ENCODE results near the gene CDK19.

CDK19 gene

DNA sequence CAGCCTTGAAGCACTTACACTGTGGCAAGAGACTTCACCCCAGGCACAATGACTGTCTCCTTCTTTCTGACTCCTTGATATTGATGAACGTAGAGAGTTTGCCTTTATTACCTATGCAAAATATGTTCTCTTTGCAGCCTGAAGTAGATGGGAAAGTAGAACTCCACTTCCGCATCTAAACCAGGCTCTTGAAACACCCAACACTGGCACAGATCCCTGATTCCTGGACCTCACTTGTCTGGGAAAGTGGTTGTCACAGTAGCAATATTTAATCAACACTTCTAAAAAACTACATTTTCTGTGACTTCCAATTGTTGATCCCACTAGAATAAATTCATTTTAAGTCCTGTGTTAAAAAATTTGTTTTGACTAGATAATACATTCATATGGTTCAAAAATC is 143.1 kb downstream of the CDK19 start:
- DNase-seq = no peak
- Histone ChIP-seq H3K4me1 (ENCODE audit: control insufficient read depth, insufficient read depth, low read length, poor library complexity, severe bottlenecking) (no peaks in the 10 kb centered on the region), H3K27ac (ENCODE audit: insufficient read depth, low read length, poor library complexity, severe bottlenecking) (no peak overlapping the region), H3K9me3 (ENCODE audit: control insufficient read depth, low read length) (no peaks in the 10 kb centered on the region), H3K27me3 (replicated peaks; ENCODE audit: control insufficient read depth, insufficient read depth, low read length, poor library complexity, severe bottlenecking) (no peaks in the 10 kb centered on the region), H3K4me3 (ENCODE audit: insufficient read depth, low read depth, low read length, poor library complexity, severe bottlenecking) (no peak overlapping the region), H3K36me3 (ENCODE audit: control insufficient read depth, insufficient read depth, low read length) (no peaks in the 10 kb centered on the region)

DNA sequence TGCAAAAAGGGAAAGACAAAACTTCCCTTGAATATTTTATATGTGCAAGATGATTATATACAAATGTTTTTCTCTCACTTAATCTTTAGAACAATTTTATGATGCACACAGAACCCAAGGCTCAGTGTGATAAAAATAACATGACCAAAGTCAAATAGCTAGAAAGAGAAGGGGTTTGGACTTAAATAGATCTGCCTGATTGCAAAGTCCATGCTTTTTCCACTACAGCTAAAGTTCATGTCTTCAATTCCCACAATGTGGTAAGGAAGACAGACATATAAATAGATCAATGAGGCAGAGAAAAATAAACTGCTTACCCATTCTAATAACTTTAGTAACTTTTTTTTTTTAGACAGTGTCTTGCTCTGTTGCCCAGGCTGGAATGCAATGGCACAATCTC is 143.8 kb downstream of the CDK19 start:
- DNase-seq = no peak

DNA sequence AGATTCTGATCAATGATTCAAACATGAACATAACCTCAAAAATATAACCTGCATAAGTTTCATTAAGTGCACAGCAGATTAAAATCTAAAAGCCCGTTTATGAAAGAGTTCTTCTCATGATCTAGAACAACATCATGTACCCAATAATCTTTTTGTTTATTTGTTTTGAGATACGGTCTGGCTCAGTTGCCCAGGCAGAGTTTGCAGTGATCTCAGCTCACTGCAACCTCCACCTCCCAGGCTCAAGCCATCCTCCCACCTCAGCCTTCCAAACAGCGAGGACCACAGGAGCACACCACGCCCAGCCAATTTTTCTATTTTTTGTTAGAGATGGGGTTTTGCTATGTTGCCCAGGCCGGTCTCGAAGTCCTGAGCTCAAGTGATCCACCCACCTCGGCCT is 149.7 kb downstream of the CDK19 start:
- H3K27ac ChIP-seq (ENCODE audit: insufficient read depth, low read length, poor library complexity, severe bottlenecking) = no peak overlapping the region
- no peaks in the 10 kb centered on the region for H3K4me1 ChIP-seq (ENCODE audit: control insufficient read depth, insufficient read depth, low read length, poor library complexity, severe bottlenecking)
- H3K9me3 ChIP-seq (ENCODE audit: control insufficient read depth, low read length) = no peaks in the 10 kb centered on the region
- DNase-seq = no peak
- no peak overlapping the region for H3K4me3 ChIP-seq (ENCODE audit: insufficient read depth, low read depth, low read length, poor library complexity, severe bottlenecking)
- no peaks in the 10 kb centered on the region for H3K27me3 ChIP-seq (replicated peaks; ENCODE audit: control insufficient read depth, insufficient read depth, low read length, poor library complexity, severe bottlenecking)
- no peaks in the 10 kb centered on the region for H3K36me3 ChIP-seq (ENCODE audit: control insufficient read depth, insufficient read depth, low read length)

More for the DNA sequence above, 143.8 kb downstream of the CDK19 start:
- H3K27me3 ChIP-seq (replicated peaks; ENCODE audit: control insufficient read depth, insufficient read depth, low read length, poor library complexity, severe bottlenecking) = no peaks in the 10 kb centered on the region
- no peak overlapping the region for H3K4me3 ChIP-seq (ENCODE audit: insufficient read depth, low read depth, low read length, poor library complexity, severe bottlenecking)
- no peaks in the 10 kb centered on the region for H3K9me3 ChIP-seq (ENCODE audit: control insufficient read depth, low read length)
- H3K36me3 ChIP-seq (ENCODE audit: control insufficient read depth, insufficient read depth, low read length) = no peaks in the 10 kb centered on the region
- H3K27ac ChIP-seq (ENCODE audit: insufficient read depth, low read length, poor library complexity, severe bottlenecking) = no peak overlapping the region
- H3K4me1 ChIP-seq (ENCODE audit: control insufficient read depth, insufficient read depth, low read length, poor library complexity, severe bottlenecking) = no peaks in the 10 kb centered on the region

DNA sequence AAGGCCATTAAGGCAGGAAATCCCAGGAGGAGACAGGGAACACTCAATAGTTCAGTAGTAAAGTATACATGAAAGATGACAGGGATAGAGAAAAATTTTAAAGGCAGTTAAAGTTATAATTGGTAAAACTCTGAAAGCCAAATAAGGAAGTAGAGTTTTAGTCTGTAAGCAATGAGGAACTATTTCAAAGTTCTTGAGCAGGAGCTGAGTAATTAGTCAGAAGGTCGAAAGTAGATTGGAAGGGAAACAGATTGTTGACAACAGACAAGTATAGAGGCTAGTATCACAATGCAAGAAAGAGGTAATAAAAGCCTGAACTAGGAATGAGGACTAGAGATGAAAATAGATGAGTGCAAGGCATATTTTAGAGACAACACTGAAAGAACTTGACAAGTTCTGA is 150.3 kb downstream of the CDK19 start:
- no peak overlapping the region for H3K27ac ChIP-seq (ENCODE audit: insufficient read depth, low read length, poor library complexity, severe bottlenecking)

DNA sequence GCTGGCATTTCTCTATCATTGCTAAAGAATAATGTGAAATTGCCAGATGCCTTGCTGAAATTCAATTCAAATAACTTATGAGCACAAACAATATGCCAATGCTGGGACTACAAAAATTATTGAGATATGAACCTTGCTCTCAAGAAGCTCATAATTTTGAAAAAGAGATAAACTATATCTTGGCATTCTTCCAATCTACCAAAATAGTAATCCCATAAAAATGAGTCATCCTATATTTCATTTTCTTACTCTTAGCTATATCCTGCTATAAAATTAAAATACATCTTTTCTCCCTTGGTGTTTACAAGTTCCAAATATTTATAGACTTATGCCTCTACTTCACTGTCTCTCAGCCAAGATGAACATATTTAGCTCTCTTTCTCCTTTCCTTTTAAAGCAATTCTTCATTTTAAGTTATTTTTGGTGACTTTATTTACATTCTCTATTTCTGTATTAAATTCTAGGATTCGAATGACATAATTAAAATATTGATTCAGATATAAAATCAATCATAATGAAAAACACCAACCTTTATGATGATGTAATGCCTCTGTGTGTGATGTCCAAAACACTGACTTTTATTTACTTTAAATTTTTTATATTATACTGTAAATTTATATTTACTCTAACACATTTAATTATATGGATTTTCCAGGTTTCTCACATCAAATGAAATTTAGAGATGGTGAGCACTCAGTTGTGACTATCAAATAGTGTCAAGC is 152.6 kb downstream of the CDK19 start:
- Histone ChIP-seq H3K27me3 (replicated peaks; ENCODE audit: control insufficient read depth, insufficient read depth, low read length, poor library complexity, severe bottlenecking) (no peaks in the 10 kb centered on the region), H3K36me3 (ENCODE audit: control insufficient read depth, insufficient read depth, low read length) (no peaks in the 10 kb centered on the region), H3K4me1 (ENCODE audit: control insufficient read depth, insufficient read depth, low read length, poor library complexity, severe bottlenecking) (no peaks in the 10 kb centered on the region), H3K9me3 (ENCODE audit: control insufficient read depth, low read length) (no peaks in the 10 kb centered on the region), H3K4me3 (ENCODE audit: insufficient read depth, low read depth, low read length, poor library complexity, severe bottlenecking) (no peak overlapping the region), H3K27ac (ENCODE audit: insufficient read depth, low read length, poor library complexity, severe bottlenecking) (no peak overlapping the region)
- DNase-seq = no peak

More for the DNA sequence above, 150.3 kb downstream of the CDK19 start:
- no peaks in the 10 kb centered on the region for H3K27me3 ChIP-seq (replicated peaks; ENCODE audit: control insufficient read depth, insufficient read depth, low read length, poor library complexity, severe bottlenecking)
- no peaks in the 10 kb centered on the region for H3K9me3 ChIP-seq (ENCODE audit: control insufficient read depth, low read length)
- no peak for DNase-seq
- no peak overlapping the region for H3K4me3 ChIP-seq (ENCODE audit: insufficient read depth, low read depth, low read length, poor library complexity, severe bottlenecking)
- no peaks in the 10 kb centered on the region for H3K4me1 ChIP-seq (ENCODE audit: control insufficient read depth, insufficient read depth, low read length, poor library complexity, severe bottlenecking)
- H3K36me3 ChIP-seq (ENCODE audit: control insufficient read depth, insufficient read depth, low read length) = no peaks in the 10 kb centered on the region

DNA sequence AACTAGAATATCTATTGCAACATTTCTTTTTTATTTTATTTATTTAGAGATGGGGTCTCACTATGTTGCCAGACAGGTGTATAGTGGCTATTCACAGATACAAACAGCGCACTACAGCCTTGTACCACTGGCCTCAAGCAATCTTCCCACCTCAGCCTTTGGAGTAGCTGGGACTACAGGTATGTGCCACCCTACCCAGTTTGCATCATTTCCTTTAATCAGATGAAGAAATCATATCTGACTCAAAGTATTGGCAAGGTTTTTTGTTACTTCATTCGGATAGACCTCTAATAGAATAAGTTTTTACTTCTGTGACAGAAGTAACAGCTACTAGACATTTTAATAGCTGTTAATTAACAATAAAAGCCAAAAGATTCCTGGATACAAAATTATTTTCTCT is 153.9 kb downstream of the CDK19 start:
- H3K4me3 ChIP-seq (ENCODE audit: insufficient read depth, low read depth, low read length, poor library complexity, severe bottlenecking) = no peak overlapping the region
- H3K27me3 ChIP-seq (replicated peaks; ENCODE audit: control insufficient read depth, insufficient read depth, low read length, poor library complexity, severe bottlenecking) = no peaks in the 10 kb centered on the region
- no peaks in the 10 kb centered on the region for H3K36me3 ChIP-seq (ENCODE audit: control insufficient read depth, insufficient read depth, low read length)
- no peaks in the 10 kb centered on the region for H3K4me1 ChIP-seq (ENCODE audit: control insufficient read depth, insufficient read depth, low read length, poor library complexity, severe bottlenecking)
- H3K27ac ChIP-seq (ENCODE audit: insufficient read depth, low read length, poor library complexity, severe bottlenecking) = no peak overlapping the region
- DNase-seq = no peak
- H3K9me3 ChIP-seq (ENCODE audit: control insufficient read depth, low read length) = no peaks in the 10 kb centered on the region

DNA sequence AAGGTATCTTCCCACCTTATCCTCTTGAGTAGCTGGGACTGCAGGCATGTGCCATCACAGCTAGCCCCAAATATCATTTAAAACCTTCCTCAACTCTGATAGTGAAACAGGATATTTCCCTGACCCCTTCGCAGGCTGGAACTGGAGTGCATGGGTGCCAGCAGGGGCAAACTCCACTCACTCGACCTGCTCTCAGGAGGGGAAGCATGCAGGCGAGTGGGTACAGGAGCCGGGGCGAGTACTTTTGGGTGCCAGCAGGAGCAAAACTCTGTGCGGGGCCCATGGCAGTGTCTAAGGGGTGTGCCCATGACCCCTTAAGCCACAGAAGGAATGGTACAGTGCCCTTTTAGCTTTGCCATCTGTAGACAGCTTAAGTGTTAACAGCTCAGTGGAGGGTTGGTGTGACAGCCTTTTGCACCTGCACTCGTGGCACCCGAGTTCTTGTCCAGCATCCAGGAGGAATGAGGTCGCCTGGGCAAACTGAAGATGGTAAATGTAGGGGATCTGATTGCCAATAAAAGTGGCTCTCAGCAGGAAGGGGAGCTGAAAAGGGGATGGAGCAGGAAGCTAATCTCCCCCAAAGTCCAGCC is 155.1 kb downstream of the CDK19 start:
- Histone ChIP-seq H3K27me3 (replicated peaks; ENCODE audit: control insufficient read depth, insufficient read depth, low read length, poor library complexity, severe bottlenecking) (no peaks in the 10 kb centered on the region), H3K4me3 (ENCODE audit: insufficient read depth, low read depth, low read length, poor library complexity, severe bottlenecking) (no peak overlapping the region), H3K36me3 (ENCODE audit: control insufficient read depth, insufficient read depth, low read length) (no peaks in the 10 kb centered on the region), H3K9me3 (ENCODE audit: control insufficient read depth, low read length) (no peaks in the 10 kb centered on the region), H3K4me1 (ENCODE audit: control insufficient read depth, insufficient read depth, low read length, poor library complexity, severe bottlenecking) (no peaks in the 10 kb centered on the region), H3K27ac (ENCODE audit: insufficient read depth, low read length, poor library complexity, severe bottlenecking) (no peak overlapping the region)
- no peak for DNase-seq

DNA sequence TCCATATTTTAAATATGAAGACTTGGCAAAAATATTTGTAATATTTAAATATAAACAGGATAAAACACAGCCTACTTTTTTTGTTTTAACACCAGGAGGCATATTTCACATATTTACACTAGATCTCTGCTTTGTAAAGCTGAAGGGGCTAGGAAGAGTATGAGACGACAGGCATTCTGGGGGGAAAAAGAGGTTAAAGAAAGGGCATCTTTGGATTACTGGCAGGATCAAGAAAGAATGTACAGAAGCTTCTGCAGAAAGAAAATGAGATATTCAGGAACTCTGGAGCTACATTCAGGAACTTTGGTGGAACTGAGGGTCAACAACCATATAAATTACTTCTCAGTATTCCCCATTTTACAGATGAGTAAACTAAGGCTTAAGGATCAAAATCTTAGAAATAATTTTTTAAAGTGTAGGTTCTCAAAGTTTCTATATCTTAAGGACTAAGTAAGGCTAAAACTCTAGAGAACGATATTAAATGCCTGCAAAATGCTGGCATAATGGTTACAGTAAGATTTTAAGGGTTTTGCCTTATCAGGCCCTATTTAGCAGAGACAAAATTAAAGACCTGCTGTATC is 156.5 kb downstream of the CDK19 start:
- no peaks in the 10 kb centered on the region for H3K27me3 ChIP-seq (replicated peaks; ENCODE audit: control insufficient read depth, insufficient read depth, low read length, poor library complexity, severe bottlenecking)
- no peaks in the 10 kb centered on the region for H3K9me3 ChIP-seq (ENCODE audit: control insufficient read depth, low read length)
- no peak overlapping the region for H3K27ac ChIP-seq (ENCODE audit: insufficient read depth, low read length, poor library complexity, severe bottlenecking)
- H3K4me1 ChIP-seq (ENCODE audit: control insufficient read depth, insufficient read depth, low read length, poor library complexity, severe bottlenecking) = no peaks in the 10 kb centered on the region
- no peaks in the 10 kb centered on the region for H3K36me3 ChIP-seq (ENCODE audit: control insufficient read depth, insufficient read depth, low read length)
- DNase-seq = no peak
- no peak overlapping the region for H3K4me3 ChIP-seq (ENCODE audit: insufficient read depth, low read depth, low read length, poor library complexity, severe bottlenecking)

DNA sequence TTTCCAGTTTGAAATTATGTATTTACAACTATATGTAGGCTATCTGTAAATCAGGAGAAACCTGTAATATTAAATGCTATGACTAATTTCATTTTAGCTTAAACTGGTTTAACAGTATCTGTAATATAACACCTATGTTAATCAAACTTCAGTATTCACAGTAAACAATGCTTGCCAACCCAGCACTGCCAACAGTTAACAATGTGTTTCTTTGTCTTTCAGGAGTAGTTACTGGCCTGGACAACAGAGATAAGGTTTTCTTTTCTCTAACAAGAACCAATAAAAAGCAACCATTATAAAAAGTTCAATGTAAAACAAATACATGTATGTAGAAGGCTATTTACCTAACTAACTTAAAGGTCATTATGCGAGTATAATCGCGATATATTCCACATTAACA is 158.8 kb downstream of the CDK19 start:
- no peak overlapping the region for H3K4me3 ChIP-seq (ENCODE audit: insufficient read depth, low read depth, low read length, poor library complexity, severe bottlenecking)
- H3K27me3 ChIP-seq (replicated peaks; ENCODE audit: control insufficient read depth, insufficient read depth, low read length, poor library complexity, severe bottlenecking) = no peaks in the 10 kb centered on the region
- no peaks in the 10 kb centered on the region for H3K9me3 ChIP-seq (ENCODE audit: control insufficient read depth, low read length)
- H3K4me1 ChIP-seq (ENCODE audit: control insufficient read depth, insufficient read depth, low read length, poor library complexity, severe bottlenecking) = no peaks in the 10 kb centered on the region
- no peak overlapping the region for H3K27ac ChIP-seq (ENCODE audit: insufficient read depth, low read length, poor library complexity, severe bottlenecking)
- H3K36me3 ChIP-seq (ENCODE audit: control insufficient read depth, insufficient read depth, low read length) = no peaks in the 10 kb centered on the region
- DNase-seq = no peak

DNA sequence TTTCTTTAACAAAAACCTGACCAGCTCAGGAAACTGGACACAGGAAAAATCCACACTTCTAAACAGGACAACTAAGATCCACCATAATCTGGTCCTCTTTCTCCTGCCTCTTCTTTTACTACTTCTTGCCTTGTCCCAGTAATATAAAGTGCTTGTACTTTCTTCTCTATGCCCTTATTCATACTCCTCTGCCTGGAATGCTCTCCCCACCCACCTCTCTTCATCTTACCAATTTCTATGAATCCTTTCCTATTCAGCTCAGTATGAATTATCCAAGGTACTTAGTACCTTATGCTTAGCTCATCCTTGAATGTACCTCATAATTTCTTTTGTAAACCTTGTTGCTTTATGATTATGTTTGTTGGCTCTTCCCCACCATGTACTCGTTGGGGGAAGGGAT is 159.4 kb downstream of the CDK19 start:
- DNase-seq = no peak
- Histone ChIP-seq H3K27ac (ENCODE audit: insufficient read depth, low read length, poor library complexity, severe bottlenecking) (no peak overlapping the region), H3K9me3 (ENCODE audit: control insufficient read depth, low read length) (no peaks in the 10 kb centered on the region), H3K36me3 (ENCODE audit: control insufficient read depth, insufficient read depth, low read length) (no peaks in the 10 kb centered on the region), H3K4me3 (ENCODE audit: insufficient read depth, low read depth, low read length, poor library complexity, severe bottlenecking) (no peak overlapping the region), H3K4me1 (ENCODE audit: control insufficient read depth, insufficient read depth, low read length, poor library complexity, severe bottlenecking) (no peaks in the 10 kb centered on the region), H3K27me3 (replicated peaks; ENCODE audit: control insufficient read depth, insufficient read depth, low read length, poor library complexity, severe bottlenecking) (no peaks in the 10 kb centered on the region)
